CD4-positive, alpha-beta T cell treated with Interleukin-4 for 1 hour (primary cell): ENCODE results near the gene KIAA0513.
A peak's percentile ranks its signal among the peaks of the same experiment; 100 is the strongest.
"Not testable (repeated sequence)": the region's sequence is repeated elsewhere in the genome, so short reads cannot be mapped to it uniquely, and the experiment has no call there.

ENCODE experiments used
- DNase-seq, 2 donors: peaks; one replicate each; pipeline ENCODE4 v3.0.0-alpha.2; 2020 to 2022

The KIAA0513 gene

DNA sequence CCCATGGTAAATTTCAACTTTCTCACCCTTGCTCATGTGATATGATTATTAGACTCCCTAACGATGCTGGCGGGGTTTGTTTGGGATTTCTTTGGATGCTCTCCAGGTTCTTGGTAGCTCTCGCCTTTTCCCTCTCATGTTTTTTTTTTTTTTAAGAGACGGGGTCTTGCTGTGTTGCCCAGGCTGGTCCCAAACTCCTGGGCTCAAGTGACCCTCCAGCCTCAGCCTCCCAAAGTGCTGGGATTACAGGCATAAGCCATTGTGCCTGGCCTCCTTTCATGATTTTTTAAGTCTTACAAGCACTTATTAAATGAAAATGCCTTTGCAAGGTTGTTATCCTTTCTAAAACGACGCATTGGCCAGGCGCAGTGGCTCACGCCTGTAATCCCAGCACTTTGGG is 24.1 kb downstream of the KIAA0513 start:
- DNase-seq, result no peak

DNA sequence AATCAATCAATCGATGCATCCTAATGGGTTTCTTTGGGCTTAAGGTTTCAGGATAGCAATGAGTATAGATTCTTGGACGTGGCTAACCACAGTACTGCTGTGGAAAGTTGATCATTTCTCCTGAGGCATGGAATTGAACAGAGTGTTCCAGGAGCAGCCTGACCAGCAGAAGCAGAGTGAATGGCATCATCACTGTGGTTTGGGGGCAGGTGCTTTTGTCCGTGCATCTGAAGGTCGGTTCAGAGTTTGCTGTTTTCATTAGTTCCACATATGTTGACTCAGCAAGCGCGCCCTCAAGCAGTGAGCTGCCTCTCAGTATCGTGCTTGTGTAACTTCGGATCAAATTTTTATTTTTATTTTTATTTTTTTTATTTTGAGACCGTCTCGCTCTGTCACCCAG is 24.9 kb downstream of the KIAA0513 start:
- DNase-seq, result no peak

DNA sequence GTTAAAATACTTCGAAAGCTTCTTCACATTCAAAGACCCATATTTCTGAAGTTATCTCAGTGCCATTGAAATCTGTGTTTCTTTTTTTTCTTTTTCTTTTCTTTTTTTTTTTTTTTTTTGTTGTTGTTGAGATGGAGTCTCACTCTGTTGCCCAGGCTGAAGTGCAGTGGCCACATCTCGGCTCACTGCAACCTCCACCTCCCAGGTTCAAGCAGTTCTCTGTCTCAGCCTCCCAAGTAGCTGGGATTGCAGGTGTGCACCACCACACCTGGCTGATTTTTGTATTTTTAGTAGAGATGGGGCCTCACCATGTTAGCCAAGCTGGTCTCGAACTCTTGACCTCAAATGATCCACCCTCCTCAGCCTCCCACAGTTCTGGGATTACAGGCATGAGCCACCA is 26.7 kb downstream of the KIAA0513 start:
- DNase-seq, result not testable (repeated sequence)

DNA sequence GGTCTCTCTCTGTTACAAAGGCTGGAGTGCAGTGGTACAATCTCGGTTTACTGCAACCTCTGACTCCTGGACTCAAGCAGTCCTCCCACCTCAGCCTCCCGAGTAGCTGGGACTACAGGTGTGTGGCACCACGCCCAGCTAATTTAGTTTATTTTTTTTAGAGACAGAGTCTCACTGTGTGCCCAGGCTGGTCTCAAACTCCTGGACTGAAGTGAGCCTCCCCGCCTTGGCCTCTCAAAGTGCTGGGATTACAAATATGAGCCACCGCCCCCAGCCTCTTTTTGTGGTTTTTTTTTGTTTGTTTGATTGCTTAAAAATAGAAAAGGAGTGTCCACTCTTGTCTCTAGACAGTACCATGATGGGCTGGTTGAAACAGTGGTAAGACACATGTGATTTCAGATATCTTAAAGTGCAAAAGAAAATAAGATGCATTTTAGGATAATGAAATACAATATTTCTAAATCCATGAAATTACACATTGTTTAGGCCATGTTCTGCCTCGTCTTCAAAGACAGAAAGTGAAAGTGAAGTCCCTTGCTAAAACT is 27.4 kb downstream of the KIAA0513 start:
- DNase-seq, result no peak

DNA sequence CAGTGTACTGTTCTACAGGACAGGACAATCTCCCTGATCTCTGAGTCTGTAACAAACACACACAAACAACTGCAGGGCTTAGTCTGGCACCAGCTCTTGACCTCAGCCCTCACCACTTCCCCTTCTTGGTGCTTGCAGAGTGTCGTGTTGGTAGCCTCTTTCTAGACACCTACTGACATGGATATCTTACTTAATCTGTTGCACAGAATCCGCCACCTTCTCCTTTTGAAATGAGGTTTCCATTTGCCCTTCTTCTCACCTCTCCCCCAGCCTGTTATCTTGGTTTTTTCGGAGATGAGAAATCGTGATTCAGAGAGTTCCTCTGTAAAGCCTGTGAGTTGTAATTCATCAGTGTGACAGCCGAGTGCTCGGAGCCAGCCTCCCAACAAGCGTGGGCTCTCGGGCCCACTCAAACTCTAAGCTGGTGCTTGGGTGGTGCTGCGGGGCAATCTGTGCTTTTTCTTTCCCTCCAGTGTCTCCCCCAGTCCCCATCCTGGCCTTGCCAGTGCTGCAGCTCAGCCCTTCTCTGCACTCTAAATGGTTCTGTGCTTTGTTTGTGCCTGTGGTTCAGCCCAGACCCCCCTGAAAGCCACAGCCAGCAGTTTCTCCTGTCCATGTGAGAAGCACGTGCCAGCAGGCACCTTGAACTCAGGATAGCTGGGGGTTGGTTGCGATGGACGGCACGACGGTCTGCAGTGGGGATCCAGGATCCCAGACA is 28.1 kb downstream of the KIAA0513 start:
- peak; percentile 86 to 87 for DNase-seq

DNA sequence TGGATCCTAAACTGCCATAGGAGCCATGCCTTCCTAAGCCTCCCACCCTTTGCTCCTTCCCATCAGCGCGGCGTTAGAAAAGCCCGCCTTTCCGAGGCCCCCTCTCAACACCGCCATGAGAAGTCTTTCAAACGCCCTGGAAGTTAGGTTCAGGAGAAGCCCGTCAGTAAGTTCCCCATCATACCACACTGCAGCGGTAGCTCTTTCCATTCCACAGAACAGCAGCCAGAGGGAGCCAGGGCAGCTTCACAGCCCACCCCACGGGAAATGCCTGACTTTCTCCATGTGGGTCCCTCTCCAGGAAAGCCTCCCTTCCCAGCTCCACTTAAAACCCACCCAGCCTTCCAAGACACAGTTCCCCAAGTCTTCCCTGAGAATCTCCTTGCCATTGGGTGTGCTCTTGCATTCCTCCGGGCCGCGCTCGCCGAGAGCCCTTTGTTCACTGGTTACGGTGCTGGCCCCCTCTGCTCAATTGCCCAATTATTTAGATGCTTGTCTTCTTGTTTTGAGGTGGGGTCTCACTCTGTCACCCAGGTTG is 28.7 kb downstream of the KIAA0513 start:
- peak; percentile 10 to 23 for DNase-seq

DNA sequence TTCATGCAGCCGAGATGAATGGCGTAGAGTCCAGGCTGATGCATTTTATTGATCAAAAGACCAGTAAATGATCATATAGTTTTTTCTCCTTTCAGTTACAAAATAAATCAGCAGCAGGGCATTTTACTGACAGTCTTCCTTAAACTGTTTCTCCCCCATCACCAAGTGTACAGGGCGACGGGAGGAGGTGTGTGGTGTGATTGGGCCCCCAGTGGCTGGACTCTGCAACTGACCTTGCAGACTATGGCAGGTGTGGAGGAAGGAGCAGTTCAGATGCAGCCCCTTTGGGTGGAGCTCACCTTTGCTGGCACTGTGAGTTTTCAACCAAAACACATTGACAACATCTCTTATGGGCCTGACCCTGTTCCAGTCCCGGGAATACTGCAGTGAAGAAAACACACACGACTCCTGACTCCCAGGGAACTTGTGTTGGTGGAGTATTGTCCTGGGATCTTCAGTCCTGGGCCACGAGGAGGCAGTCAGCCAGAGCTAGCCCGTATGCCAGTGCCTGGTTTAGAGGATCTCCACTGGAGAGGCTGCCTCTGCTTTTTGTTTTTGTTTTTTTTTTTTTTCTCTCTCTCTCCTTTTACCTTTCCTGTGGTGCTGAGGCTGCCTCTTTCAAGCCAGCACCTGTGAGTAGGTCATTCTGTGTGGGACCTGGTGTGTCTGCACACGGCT is 29.8 kb downstream of the KIAA0513 start:
- DNase-seq, result no peak

DNA sequence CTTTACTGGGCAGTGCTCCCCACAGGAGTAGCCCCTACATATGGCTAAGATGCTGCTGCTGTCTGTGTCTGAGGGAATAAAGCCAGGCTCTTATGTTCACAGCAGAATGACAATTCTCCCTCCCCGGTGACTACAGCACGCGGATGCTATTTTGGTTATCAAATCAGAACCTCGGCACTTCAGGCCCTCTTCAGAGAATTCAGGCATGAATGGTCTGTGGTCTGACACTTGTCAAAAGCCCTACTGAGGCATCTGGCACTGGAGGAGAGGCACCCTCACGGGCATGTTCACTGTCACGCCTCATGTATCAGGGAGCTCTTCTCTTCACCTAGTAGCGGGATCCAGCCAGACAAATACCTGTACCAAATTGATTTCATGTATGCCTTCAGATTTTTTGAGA is 30.4 kb downstream of the KIAA0513 start:
- no peak for DNase-seq

DNA sequence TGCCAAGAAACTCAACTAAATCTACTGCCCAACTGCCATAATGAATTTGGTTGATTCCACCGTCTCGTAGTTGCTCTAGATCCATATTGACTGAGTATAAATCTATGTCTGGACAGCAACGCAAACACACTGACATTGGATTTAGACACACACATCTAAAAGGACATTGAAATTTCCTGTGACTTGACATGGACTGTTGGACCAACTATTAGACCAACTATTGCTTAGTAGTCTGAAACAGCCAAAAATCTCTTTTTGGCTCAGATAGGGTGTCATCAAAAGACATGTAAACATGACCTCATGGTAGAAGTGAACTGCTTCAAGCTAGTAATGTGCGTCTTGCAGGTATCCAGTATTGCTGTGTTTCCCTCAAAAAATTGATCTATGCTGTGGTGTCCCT is 31.3 kb downstream of the KIAA0513 start:
- DNase-seq, result no peak

DNA sequence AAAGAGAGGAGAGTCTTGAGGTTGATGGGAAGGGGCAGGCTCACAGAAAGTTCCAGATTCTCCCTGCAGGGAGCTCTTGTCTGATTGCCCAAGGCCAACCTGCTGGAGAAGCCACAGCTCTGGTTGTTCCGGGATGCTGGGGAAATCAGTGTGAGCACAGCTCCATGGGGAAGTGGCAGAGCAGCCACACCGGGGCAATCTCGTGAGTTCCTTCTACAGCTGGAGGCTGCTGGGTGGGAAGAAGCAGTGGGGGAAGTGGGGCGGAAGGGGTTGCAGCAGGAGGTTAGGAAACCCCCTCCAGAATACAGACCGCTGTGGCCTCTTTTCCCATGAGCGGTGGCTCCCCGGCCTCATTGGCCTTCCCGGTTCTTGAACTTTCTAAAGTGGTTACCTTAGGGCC is 34.0 kb downstream of the KIAA0513 start:
- peak; percentile 15 to 69 for DNase-seq

DNA sequence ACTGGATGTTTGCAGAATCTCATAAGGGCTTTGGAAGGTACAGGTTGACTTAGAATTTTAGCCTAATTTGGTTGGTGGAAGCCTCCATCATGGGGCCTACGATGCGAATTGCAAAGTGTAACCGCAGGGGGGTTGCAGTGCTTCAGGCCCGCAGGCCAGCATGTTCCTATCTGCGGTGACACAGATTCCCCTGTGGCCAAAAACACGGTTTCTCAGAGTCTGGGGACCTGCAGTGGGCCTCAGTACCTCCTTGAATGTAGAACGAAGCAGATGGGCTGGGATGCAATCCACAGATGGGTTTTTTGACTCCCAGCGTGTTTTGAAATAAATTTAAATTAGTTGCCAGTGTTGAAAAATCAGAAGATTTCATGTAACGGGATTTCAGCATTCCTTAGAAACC is 34.7 kb downstream of the KIAA0513 start:
- no peak for DNase-seq

DNA sequence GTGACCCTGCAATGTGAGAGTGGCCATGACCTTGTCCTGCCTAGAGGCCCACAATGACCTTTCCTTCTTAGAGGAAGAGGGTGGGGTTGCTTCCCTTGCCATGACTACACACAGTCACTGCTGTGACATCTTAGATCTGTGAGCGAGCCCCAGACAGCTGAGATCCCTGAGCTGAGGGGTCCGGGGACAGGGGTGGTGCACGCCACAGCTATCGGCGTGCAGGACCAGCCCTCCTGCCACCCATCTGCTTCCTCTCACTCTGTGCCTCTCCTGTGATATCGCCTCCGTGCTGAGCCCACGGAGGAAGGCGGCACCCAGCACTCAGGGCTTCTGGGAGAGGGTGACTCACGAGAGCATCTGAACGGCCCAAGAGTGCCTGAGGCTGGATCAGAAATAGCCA is 35.2 kb downstream of the KIAA0513 start:
- peak in 1 of 2 donors; percentile 19 for DNase-seq

DNA sequence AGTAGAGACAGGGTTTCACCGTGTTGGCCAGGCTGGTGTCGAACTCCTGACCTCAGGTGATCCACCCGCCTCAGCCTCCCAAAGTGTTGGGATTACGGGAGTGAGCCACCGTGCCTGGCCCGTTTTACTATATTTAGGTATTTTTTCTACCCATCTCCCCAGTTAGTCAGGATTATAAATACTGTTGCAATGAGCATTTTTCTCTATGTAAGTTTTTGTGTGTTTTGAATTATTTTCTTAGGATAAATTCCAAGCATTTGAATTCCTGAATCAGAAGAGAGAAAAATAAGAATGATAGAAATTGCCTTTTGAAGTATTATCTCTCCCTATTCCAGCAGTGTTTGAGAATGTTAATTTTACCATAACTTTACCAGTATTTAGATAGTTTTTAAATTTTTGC is 36.6 kb downstream of the KIAA0513 start:
- DNase-seq, result no peak

DNA sequence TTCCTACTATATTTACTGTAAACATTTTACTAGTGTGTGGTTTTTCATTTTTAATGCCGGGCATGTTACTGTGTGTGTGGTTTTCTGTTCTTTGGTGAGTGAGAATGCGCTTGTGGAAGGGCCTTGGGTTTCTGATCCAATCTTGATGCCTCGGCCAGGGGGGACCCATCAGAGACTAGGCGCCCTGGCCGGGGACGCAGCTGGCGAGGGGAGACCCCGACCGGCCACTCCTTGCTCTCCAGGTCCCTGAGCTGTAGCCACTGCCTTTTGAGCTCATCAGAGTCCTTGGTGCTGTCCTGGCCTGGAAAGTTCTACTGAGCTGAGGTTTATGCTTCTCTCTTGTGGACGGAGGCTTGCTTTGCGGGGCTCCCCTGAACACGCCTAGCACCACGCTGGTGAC is 37.5 kb downstream of the KIAA0513 start:
- no peak for DNase-seq

DNA sequence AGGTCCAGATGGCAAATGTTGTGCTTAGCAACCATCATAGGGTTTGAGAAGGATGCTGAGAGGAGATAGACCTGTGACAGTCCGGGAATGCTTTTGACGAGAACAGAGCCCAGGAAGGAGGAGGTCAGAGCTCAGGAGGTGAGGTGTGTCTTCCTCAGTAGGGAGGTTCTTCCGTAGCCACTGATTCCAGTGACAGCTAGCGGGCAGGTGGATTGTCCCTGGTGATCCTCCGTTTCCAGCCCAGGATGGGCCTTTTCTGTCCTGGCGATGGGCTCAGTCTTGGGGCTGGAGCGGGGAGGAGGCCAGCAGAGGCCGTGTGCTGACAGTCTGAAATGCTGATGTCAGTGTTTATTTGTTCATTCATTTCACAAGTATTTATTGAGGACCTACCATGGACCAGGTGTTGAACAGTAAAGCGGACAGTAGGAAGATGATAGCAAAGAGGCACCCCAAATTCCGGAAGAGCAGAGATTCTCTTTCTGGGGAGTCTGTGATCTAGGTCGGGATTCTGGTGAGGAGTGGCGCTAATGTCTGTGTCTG is 38.8 kb downstream of the KIAA0513 start:
- no peak for DNase-seq

DNA sequence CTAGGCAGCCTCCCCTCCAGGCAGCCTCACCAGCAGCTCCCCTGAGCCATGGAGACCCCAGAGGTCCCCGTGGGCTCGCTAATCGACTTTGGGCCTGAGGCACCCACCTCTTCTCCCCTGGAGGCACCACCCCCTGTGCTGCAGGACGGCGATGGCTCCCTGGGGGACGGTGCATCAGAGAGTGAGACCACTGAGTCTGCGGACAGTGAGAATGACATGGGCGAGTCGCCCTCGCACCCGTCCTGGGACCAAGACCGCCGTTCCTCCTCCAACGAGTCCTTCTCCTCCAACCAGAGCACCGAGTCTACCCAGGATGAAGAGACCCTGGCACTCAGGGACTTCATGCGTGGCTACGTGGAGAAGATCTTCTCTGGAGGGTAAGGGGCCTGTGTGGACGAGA is 39.4 kb downstream of the KIAA0513 start:
- DNase-seq, result no peak

DNA sequence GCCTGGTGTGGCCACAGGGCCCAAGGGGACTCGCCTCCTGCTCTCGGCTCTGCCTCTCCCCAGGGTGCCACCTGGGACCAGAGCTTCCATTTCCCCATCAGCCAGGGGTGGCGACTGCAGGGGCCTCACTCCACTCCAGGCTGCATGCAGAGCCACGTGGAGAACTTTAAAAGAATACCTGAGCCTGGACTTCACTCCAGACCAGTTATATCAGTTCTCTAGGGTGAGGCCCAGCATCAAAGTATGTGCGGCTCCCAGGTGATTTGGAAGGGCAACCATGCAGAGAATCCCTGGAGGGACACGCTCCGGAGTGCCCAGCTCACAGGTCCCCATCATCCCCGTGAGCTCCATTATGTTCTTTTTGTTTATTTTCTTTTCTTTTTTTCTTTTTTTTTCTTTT is 39.8 kb downstream of the KIAA0513 start:
- DNase-seq, result no peak

DNA sequence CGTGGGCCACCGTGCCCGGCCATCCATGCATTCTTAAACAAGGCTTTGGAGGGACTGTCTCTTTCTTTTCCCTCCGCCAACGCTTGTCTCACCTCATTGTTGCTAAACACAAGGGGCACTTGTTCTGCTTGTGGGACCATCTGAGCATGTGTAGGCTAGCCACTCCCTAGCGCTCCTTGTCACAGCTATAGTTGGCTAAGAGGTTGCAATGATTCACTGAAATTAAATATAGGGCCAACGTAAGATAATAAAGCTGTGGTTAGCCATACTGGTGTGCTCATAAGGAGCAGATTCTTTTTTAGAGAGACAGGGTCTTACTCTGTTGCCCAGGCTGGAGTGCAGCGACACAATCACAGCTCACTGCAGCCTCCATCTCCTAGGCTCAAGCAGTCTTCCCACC is 41.2 kb downstream of the KIAA0513 start:
- DNase-seq, result no peak

DNA sequence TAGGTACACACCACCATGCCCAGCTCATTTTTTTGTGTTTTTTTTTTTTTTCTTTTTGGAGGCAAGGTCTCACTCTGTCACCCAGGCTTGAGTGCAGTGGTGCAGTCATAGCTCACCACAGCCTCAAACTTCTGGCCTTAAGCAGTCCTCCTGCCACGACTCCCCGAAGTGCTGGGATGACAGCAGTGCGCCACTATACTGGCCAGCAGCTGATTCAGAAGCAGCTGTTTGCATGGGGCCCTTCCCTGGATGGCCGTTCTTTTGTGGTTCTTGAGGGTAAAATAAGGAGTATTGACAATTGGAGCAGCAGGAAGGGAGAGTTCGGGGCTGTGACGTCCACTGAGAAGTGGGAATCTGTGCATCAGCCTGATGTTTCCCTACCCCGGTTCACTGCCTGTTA is 41.6 kb downstream of the KIAA0513 start:
- no peak for DNase-seq

DNA sequence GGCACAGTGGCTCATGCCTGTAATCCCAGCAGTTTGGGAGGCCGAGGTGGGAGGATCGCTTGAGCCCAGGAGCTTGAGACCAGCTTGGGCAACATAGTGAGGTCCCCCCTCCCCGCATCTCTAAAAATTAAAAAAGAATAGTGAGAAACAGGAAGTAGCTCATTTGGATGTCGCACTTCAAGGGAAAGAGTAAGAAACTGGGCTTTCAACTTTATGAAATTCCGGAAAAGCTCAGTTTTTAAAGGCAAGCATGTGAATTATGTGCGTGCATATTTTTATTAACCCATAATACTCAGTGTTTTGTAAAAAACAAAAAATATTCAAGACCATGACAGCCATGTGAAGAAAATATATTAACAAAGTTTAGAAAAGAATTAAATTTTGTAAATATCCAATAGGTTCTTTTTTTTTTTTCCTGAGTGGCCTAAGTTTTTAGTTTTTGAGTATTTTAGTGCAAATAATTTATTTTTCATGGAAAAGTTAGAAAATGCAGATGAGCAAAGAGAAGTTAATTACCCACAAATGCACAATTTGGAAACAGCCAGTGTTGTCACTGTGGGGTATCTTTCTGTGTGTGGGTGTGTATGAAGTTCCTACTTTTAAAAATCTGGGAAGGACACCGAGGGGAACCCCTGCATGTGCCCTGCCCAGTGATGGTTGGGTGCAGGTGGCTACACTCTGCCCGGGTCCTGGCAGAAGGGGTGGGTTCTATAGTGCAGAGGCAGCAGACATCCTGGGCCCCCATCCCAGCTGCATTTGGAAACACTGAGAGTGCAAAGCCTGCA is 44.7 kb downstream of the KIAA0513 start:
- DNase-seq, result no peak

DNA sequence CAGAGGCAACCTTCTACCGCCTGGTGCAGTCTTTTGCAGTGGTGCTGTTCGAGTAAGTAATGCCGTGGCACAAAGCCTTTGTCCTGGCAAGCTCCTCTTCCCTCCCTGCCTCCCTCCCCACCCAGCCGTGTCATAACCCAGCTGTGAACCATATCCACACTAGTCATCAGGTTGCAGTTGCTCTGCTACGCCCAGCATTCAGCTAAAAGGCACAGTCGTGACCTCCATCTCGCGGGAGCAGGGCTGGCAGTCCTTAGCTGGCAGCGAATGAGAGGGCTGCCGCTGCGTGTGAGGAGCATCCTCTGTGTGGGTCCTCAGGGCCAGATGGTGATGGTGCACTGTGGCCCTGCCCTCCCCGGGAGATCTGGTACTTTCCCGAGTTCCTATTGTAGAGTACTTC is 45.4 kb downstream of the KIAA0513 start:
- no peak for DNase-seq

DNA sequence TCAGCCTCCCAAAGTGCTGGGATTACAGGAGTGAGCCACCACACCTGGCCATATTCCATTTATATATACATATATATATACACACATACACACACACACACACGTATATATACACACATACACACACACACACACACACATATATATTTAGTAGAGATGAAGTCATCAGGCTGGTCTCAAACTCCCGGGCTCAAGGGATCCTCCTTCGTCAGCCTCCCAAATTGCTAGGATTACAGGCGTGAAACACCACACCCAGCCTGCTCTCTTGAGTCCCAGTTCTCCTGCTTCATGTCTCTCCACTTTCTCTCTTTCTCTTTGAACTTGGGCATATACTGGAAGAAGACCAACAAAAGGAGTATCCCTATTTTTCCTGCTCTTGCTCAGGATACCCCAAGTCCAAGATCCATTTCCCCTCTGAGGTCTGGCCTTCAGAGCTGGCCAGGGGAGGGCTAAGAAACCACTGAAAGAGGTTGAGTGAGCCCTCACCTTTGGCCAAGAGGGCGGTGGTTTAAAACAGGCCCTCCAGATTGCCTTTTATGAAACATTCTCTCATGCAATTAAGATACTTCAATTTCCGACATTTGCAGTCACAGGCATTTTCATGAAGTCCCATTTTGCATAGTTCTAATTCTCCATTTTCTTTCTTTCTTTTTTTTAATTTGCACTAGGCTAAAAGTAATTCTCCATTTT is 46.8 kb downstream of the KIAA0513 start:
- no peak for DNase-seq
